H9 (cell line): ENCODE results near the gene HS1BP3. TPM values are rescaled to one million over a fixed set of nuclear protein-coding genes. Genes with fewer than 3 reads are reported as not detected.

ENCODE experiments used
- DNase-seq: peaks from one replicate; pipeline ENCODE4 v3.0.0-alpha.2; 2017
- H2AFZ ChIP-seq: one replicate; pipeline ENCODE4 v1.6.1; 2013; ENCODE audit warnings: mild to moderate bottlenecking, low read length, control low read depth, moderate library complexity
- H2AK5ac ChIP-seq: 2 replicates; pipeline ENCODE4 v1.6.1; 2013; ENCODE audit warnings: low read length, control low read depth, mixed read lengths; ENCODE audit not compliant: insufficient read length
- H2BK120ac ChIP-seq: one replicate; pipeline ENCODE4 v1.6.1; 2013; ENCODE audit warnings: low read depth, mild to moderate bottlenecking, low read length, control low read depth, inconsistent platforms; ENCODE audit not compliant: poor library complexity, severe bottlenecking
- H2BK12ac ChIP-seq: 2 replicates; pipeline ENCODE4 v1.6.1; 2013; ENCODE audit warnings: low read length, control low read depth, mixed read lengths, low read depth; ENCODE audit not compliant: insufficient read length
- H2BK15ac ChIP-seq: 2 replicates; pipeline ENCODE4 v1.6.1; 2013; ENCODE audit warnings: low read depth, low read length, control low read depth
- H2BK20ac ChIP-seq: one replicate; pipeline ENCODE4 v1.6.1; 2013; ENCODE audit warnings: low read depth, mild to moderate bottlenecking, low read length, control low read depth, inconsistent platforms; ENCODE audit not compliant: poor library complexity, severe bottlenecking
- H2BK5ac ChIP-seq: 2 replicates; pipeline ENCODE4 v1.6.1; 2013; ENCODE audit warnings: low read length, control low read depth, mixed read lengths; ENCODE audit not compliant: insufficient read length
- H3K14ac ChIP-seq: 2 replicates; pipeline ENCODE4 v1.6.1; 2013; ENCODE audit warnings: low read length, control low read depth; ENCODE audit not compliant: insufficient read depth
- H3K18ac ChIP-seq: 2 replicates; pipeline ENCODE4 v1.6.1; 2013; ENCODE audit warnings: low read depth, mild to moderate bottlenecking, mixed read lengths, low read length, control low read depth; ENCODE audit not compliant: insufficient read length
- H3K23ac ChIP-seq: 2 replicates; pipeline ENCODE4 v1.6.1; 2013; ENCODE audit warnings: low read length, control low read depth, mixed read lengths, low read depth; ENCODE audit not compliant: insufficient read length
- H3K23me2 ChIP-seq: 2 replicates; pipeline ENCODE4 v1.6.1; 2013; ENCODE audit warnings: low read depth, mild to moderate bottlenecking, mixed read lengths, low read length, control low read depth; ENCODE audit not compliant: insufficient read length, poor library complexity, severe bottlenecking
- H3K27ac ChIP-seq: 2 replicates; pipeline ENCODE4 v1.5.1; 2013; ENCODE audit warnings: low read length, control low read depth, mixed read lengths, low read depth; ENCODE audit not compliant: insufficient read length
- H3K27me3 ChIP-seq: 2 replicates; pipeline ENCODE4 v1.6.1; 2013; ENCODE audit warnings: low read length, control low read depth, inconsistent platforms; ENCODE audit not compliant: insufficient read depth
- H3K4ac ChIP-seq: 2 replicates; pipeline ENCODE4 v1.6.1; 2013; ENCODE audit warnings: low read depth, mild to moderate bottlenecking, control low read depth, inconsistent platforms, low read length, moderate library complexity
- H3K4me1 ChIP-seq: 2 replicates; pipeline ENCODE4 v1.6.1; 2013; ENCODE audit warnings: low read length, control low read depth, inconsistent platforms; ENCODE audit not compliant: insufficient read depth
- H3K4me2 ChIP-seq: 2 replicates; pipeline ENCODE4 v1.6.1; 2013; ENCODE audit warnings: low read length, control low read depth, mixed read lengths; ENCODE audit not compliant: insufficient read length, insufficient read depth
- H3K56ac ChIP-seq: 2 replicates; pipeline ENCODE4 v1.6.1; 2013; ENCODE audit warnings: low read depth, mild to moderate bottlenecking, mixed read lengths, low read length, control low read depth; ENCODE audit not compliant: insufficient read length
- H3K79me1 ChIP-seq: 2 replicates; pipeline ENCODE4 v1.6.1; 2013; ENCODE audit warnings: low read depth, mild to moderate bottlenecking, moderate library complexity, low read length, control low read depth, inconsistent platforms; ENCODE audit not compliant: insufficient read depth, poor library complexity, severe bottlenecking
- H3K79me2 ChIP-seq: 2 replicates; pipeline ENCODE4 v1.6.1; 2013; ENCODE audit warnings: low read length, control low read depth, inconsistent platforms; ENCODE audit not compliant: insufficient read depth
- H3K9ac ChIP-seq: 2 replicates; pipeline ENCODE4 v1.6.1; 2013; ENCODE audit warnings: low read length, control low read depth, mixed read lengths; ENCODE audit not compliant: insufficient read length; ENCODE audit errors: extremely low read depth
- H3K9me3 ChIP-seq: one replicate; pipeline ENCODE4 v1.6.1; 2013; ENCODE audit warnings: low read depth, low read length, inconsistent platforms; ENCODE audit not compliant: control insufficient read depth
- H3T11ph ChIP-seq: one replicate; pipeline ENCODE4 v1.6.1; 2013; ENCODE audit warnings: mild to moderate bottlenecking, low read length, control low read depth, inconsistent platforms
- H4K20me1 ChIP-seq: one replicate; pipeline ENCODE4 v1.6.1; 2013; ENCODE audit not compliant: control insufficient read depth, insufficient read length, insufficient read depth
- H4K5ac ChIP-seq: 2 replicates; pipeline ENCODE4 v1.6.1; 2013; ENCODE audit warnings: low read depth, mild to moderate bottlenecking, mixed read lengths, low read length, control low read depth; ENCODE audit not compliant: insufficient read length
- H4K8ac ChIP-seq: replicated peaks from 2 replicates; pipeline ENCODE4 v1.6.1; 2013; ENCODE audit warnings: low read length, control low read depth, mixed read lengths, low read depth; ENCODE audit not compliant: insufficient read length
- H4K91ac ChIP-seq: 2 replicates; pipeline ENCODE4 v1.6.1; 2013; ENCODE audit warnings: low read depth, mild to moderate bottlenecking, moderate library complexity, mixed read lengths, low read length, control low read depth; ENCODE audit not compliant: insufficient read length
- H3K27ac Mint-ChIP-seq, 3 experiments: 2 replicates in 2 of 3; 3 replicates in 1 of 3; pipeline ENCODE4 v1.8.0; 2020 to 2021; ENCODE audit warnings: mixed read lengths in 3 of 3, mild to moderate bottlenecking in 1 of 3, moderate library complexity in 1 of 3
- H3K27me3 Mint-ChIP-seq: 2 replicates; pipeline ENCODE4 v1.8.0; 2021; ENCODE audit warnings: low read depth, mild to moderate bottlenecking, moderate library complexity, mixed read lengths
- H3K36me3 Mint-ChIP-seq, 3 experiments: 2 replicates in 2 of 3; 3 replicates in 1 of 3; pipeline ENCODE4 v1.8.0; 2020 to 2021; ENCODE audit warnings: low read depth in 3 of 3, mixed read lengths in 3 of 3; ENCODE audit not compliant: insufficient read depth in 1 of 3
- H3K4me1 Mint-ChIP-seq, 2 experiments: 2 replicates each; pipeline ENCODE4 v1.8.0; 2020; ENCODE audit warnings: mixed read lengths in 2 of 2
- H3K4me3 Mint-ChIP-seq, 2 experiments: 2 replicates in 1 of 2; 3 replicates in 1 of 2; pipeline ENCODE4 v1.8.0; 2020 to 2021; ENCODE audit warnings: mild to moderate bottlenecking in 2 of 2, mixed read lengths in 2 of 2, moderate library complexity in 1 of 2
- H3K9me3 Mint-ChIP-seq, 2 experiments: 2 replicates in 1 of 2; 3 replicates in 1 of 2; pipeline ENCODE4 v1.8.0; 2020; ENCODE audit warnings: mild to moderate bottlenecking in 2 of 2, mixed read lengths in 2 of 2, moderate library complexity in 1 of 2
- WGBS: extraction: QIAGEN DNeasy Blood & Tissue Kit; methylation state at CpG from one replicate; pipeline ENCODE4 v1.1.7; 2013; ENCODE audit warnings: missing lambda C conversion rate, low lambda C conversion rate, mixed read lengths; ENCODE audit not compliant: insufficient read length; ENCODE audit errors: extremely low coverage; 5-methylcytosine and 5-hydroxymethylcytosine counted together
- total RNA-seq: library from RNA; stranded (reverse); gene quantifications from 2 replicates; pipeline ENCODE4 v1.2.1, GENCODE V29; 2021
- TF ChIP-seq, protein P1 (sequence below): fragments of 200-600 bp; sonication (generic); conservative IDR thresholded peaks from 3 replicates; pipeline ENCODE4 v1.8.0; 2021; ENCODE audit warnings: antibody characterized with exemption, mild to moderate bottlenecking

Gene HS1BP3
- total RNA-seq, 1 experiment from 2014 or later: 11.1 TPM

DNA sequence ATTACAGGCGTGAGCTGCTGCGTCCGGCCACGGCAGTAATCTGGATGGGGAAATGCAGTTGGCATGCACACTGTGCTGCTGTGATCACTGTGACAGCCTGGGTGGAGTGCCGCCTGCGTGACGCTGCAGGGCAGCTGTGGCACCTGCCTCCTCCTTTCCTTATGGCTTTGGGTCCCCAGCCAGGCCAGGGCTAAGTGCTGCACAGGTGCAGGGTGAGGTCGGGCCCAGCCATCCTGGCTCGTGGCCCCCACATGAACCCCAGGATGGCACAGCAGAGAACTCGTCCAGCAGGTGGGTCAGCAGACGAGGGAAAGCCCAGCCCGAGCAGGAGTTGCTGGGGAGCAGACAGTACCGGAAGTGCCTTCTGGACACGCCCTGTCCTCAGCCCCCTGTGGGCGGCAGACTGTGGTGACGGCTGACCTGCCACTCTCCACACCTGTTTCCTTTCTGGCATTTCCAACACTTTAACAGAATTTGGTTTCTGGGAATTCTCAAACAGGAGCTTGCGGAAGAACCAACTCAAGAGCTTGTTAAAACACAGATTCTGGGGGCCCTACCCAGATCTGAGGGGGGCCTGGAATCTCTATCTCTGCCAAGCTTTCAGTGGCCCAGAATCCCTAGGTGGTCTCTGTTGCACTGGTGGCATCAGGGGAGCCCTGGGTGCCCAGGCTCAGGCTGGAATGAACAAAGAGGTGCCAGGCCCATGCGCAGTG, 16.9 kb downstream of the HS1BP3 start:
- Mint-ChIP-seq H3K27me3 (no peaks in the 10 kb centered on the region), H3K4me1 (peaks cover 27 to 31% of the 10 kb centered on the region in 2 experiments), H3K9me3 (no peaks in the 10 kb centered on the region), H3K4me3 (no peak overlapping the region), H3K36me3 (peaks cover 0 to 4% (median 0%) of the 10 kb centered on the region in 3 experiments; a peak in 3 of 7 replicates), H3K27ac (no peak overlapping the region)
- Histone ChIP-seq H2BK20ac (no peak overlapping the region), H2AFZ (no peak overlapping the region), H3K56ac (no peak overlapping the region), H2BK12ac (no peak overlapping the region), H2BK120ac (no peak overlapping the region), H3K14ac (no peak overlapping the region), H3K4me2 (no peak overlapping the region), H3K9ac (no peak overlapping the region), H3K18ac (no peak overlapping the region), H4K8ac (no peak overlapping the region), H3K79me2 (no peaks in the 10 kb centered on the region), H2AK5ac (no peak overlapping the region), H3T11ph (no peak overlapping the region), H3K27me3 (no peaks in the 10 kb centered on the region), H4K5ac (no peak overlapping the region), H3K23ac (no peak overlapping the region), H3K23me2 (no peaks in the 10 kb centered on the region), H2BK5ac (no peak overlapping the region), H3K4ac (no peak overlapping the region), H4K20me1 (no peaks in the 10 kb centered on the region), H2BK15ac (no peak overlapping the region), H3K79me1 (no peaks in the 10 kb centered on the region), H4K91ac (no peak overlapping the region), H3K27ac (no peak overlapping the region), H3K9me3 (no peaks in the 10 kb centered on the region), H3K4me1 (no peaks in the 10 kb centered on the region; the same call in 1 of the 2 replicates)
- no peak for DNase-seq
- TF ChIP-seq, protein P1, sequence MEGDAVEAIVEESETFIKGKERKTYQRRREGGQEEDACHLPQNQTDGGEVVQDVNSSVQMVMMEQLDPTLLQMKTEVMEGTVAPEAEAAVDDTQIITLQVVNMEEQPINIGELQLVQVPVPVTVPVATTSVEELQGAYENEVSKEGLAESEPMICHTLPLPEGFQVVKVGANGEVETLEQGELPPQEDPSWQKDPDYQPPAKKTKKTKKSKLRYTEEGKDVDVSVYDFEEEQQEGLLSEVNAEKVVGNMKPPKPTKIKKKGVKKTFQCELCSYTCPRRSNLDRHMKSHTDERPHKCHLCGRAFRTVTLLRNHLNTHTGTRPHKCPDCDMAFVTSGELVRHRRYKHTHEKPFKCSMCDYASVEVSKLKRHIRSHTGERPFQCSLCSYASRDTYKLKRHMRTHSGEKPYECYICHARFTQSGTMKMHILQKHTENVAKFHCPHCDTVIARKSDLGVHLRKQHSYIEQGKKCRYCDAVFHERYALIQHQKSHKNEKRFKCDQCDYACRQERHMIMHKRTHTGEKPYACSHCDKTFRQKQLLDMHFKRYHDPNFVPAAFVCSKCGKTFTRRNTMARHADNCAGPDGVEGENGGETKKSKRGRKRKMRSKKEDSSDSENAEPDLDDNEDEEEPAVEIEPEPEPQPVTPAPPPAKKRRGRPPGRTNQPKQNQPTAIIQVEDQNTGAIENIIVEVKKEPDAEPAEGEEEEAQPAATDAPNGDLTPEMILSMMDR: no peak
- no CpG with 5 or more reads among the region's 18 CpGs for whole genome bisulfite sequencing
